SU-DHL-6 (cell line): ENCODE data around the gene CCNI2.

Experiments
- H2AFZ ChIP-seq: fragments of 200-600 bp; sonication (generic); 2 replicates; pipeline ENCODE4 v1.6.1; 2014; ENCODE audit warnings: low read depth, mild to moderate bottlenecking, moderate library complexity, mixed read lengths, antibody characterized with exemption, low read length; ENCODE audit not compliant: severe bottlenecking
- H3F3A ChIP-seq: fragments of 200-600 bp; shearing (Covaris generic); 2 replicates; pipeline ENCODE4 v1.6.0; 2016; ENCODE audit warnings: antibody characterized with exemption, mild to moderate bottlenecking; ENCODE audit not compliant: insufficient read depth
- H3K27ac ChIP-seq: fragments of 200-600 bp; sonication (generic); 2 replicates; pipeline ENCODE4 v1.5.1; 2016; ENCODE audit warnings: low read depth, mild to moderate bottlenecking, low read length, moderate library complexity, mixed read lengths
- H3K27me3 ChIP-seq: fragments of 200-600 bp; sonication (generic), shearing (Covaris generic); 2 replicates; pipeline ENCODE4 v1.6.0; 2014; ENCODE audit warnings: mild to moderate bottlenecking, low read length
- H3K36me3 ChIP-seq: fragments of 200-600 bp; sonication (generic); 2 replicates; pipeline ENCODE4 v1.6.1; 2014; ENCODE audit warnings: mild to moderate bottlenecking, low read length, mixed read lengths
- H3K4me2 ChIP-seq: fragments of 300-600, 200-600 bp; shearing (Covaris generic), sonication (generic); 2 replicates; pipeline ENCODE4 v1.6.0; 2014; ENCODE audit warnings: low read length, low read depth, mild to moderate bottlenecking; ENCODE audit not compliant: poor library complexity, severe bottlenecking
- H3K4me3 ChIP-seq: fragments of 200-600 bp; sonication (generic); 2 replicates; pipeline ENCODE4 v1.5.1; 2014; ENCODE audit warnings: antibody characterized with exemption, low read length, mild to moderate bottlenecking, mixed read lengths; ENCODE audit not compliant: insufficient read depth, poor library complexity, severe bottlenecking
- H3K79me2 ChIP-seq: fragments of 200-600 bp; sonication (generic); 2 replicates; pipeline ENCODE4 v1.6.1; 2014; ENCODE audit warnings: mild to moderate bottlenecking, low read length, moderate library complexity; ENCODE audit not compliant: insufficient read depth
- H3K9ac ChIP-seq: fragments of 200-600 bp; sonication (generic); 2 replicates; pipeline ENCODE4 v1.7.0; 2014; ENCODE audit warnings: mild to moderate bottlenecking, low read length
- H3K9me2 ChIP-seq: fragments of 200-600 bp; sonication (generic); replicated peaks from 2 replicates; pipeline ENCODE4 v1.6.1; 2014; ENCODE audit warnings: low read length; ENCODE audit not compliant: insufficient read depth
- H3K9me3 ChIP-seq: fragments of 200-600 bp; sonication (generic); 2 replicates; pipeline ENCODE4 v1.6.1; 2014; ENCODE audit warnings: low read length, mixed read lengths; ENCODE audit not compliant: insufficient read depth
- H4K20me1 ChIP-seq: fragments of 200-600 bp; sonication (generic); 2 replicates; pipeline ENCODE4 v1.6.1; 2014; ENCODE audit warnings: low read depth, mild to moderate bottlenecking, antibody characterized with exemption, low read length, moderate library complexity, mixed read lengths
- EZH2phosphoT487 ChIP-seq: fragments of 200-600 bp; sonication (generic), shearing (Covaris generic); conservative IDR thresholded peaks from 2 replicates; pipeline ENCODE4 v1.6.1; 2018; ENCODE audit warnings: mild to moderate bottlenecking, antibody characterized with exemption, low read length, moderate library complexity, mixed read lengths
- TF ChIP-seq, protein P1 (sequence below): fragments of 200-600 bp; sonication (generic); IDR thresholded peaks from one replicate; pipeline ENCODE4 v1.5.1; 2017; ENCODE audit warnings: antibody characterized with exemption, mild to moderate bottlenecking, low read length, moderate library complexity; ENCODE audit not compliant: insufficient read depth, poor library complexity, severe bottlenecking

CCNI2 gene

DNA sequence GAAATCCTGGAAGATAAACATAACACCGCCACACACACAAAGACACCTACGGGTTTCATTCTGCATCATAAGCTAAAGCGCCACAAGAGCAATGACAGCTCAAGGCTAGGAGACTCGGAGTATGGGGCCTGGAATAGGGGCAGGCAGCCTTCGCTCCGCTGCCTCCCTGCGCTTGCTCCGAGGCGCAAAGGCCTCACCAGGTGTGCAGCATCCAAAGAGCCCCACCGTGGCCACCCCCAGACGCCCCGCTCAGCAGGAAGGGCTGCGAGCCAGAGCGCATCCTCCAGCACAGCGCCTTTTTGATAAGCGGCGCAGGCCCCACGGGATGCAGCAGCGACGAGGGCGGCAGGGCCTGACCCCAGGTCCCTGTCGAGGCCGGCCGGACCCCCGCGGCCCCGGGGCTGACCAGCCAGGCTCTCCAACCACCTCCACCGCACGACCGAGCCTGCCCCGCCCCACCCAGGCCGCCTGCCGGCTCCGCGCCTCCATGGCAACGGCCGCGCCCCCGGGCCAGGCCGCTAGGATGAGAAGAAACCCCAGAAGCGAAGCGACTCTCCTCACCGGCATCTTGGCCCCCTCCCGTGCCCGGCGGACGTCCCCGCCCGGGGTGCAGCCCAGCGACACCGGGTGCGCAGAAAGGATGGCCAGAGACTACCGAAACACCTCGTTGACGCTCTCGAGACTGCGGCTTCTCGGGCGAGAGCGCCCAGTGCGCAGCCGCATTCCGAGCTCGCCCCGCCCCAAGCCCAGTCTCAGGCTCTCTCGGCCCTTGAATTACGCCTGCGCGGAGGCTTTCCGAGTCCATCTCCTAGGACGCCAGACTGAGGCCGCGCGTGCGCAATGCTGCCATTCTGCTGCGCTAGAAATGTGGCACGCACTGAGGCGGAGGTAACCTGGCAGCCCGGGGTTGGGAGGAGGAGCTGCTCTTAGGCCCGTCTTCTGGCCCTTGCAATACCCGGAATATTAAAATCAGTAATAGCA lies 10.1 kb upstream of the CCNI2 start, which contains the start of gene KIF3A:
Gene KIF3A (minus strand): TSS at position 694 of the 981 bp plus-strand sequence. CDS start 127 bp downstream, at position 567.
- Histone ChIP-seq H3K9me3 (no peaks in the 10 kb centered on the region), H4K20me1 (no peaks in the 10 kb centered on the region; the same call in 1 of the 2 replicates), H3K27me3 (no peaks in the 10 kb centered on the region), H3K4me2 (peak within 1 kb of the TSS; percentile 66), H3K27ac (no peak within 1 kb of the TSS), H3K36me3 (no peaks in the 10 kb centered on the region), H3K9ac (peak within 1 kb of the TSS; percentile 63), H3K4me3 (peak within 1 kb of the TSS; percentile 83), H3K9me2 (no peaks in the 10 kb centered on the region), H3F3A (no peaks in the 10 kb centered on the region), H3K79me2 (no peaks in the 10 kb centered on the region), H2AFZ (peak within 1 kb of the TSS; percentile 96)
- no peak for TF ChIP-seq EZH2phosphoT487
- TF ChIP-seq, protein P1, sequence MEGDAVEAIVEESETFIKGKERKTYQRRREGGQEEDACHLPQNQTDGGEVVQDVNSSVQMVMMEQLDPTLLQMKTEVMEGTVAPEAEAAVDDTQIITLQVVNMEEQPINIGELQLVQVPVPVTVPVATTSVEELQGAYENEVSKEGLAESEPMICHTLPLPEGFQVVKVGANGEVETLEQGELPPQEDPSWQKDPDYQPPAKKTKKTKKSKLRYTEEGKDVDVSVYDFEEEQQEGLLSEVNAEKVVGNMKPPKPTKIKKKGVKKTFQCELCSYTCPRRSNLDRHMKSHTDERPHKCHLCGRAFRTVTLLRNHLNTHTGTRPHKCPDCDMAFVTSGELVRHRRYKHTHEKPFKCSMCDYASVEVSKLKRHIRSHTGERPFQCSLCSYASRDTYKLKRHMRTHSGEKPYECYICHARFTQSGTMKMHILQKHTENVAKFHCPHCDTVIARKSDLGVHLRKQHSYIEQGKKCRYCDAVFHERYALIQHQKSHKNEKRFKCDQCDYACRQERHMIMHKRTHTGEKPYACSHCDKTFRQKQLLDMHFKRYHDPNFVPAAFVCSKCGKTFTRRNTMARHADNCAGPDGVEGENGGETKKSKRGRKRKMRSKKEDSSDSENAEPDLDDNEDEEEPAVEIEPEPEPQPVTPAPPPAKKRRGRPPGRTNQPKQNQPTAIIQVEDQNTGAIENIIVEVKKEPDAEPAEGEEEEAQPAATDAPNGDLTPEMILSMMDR = no peak

DNA sequence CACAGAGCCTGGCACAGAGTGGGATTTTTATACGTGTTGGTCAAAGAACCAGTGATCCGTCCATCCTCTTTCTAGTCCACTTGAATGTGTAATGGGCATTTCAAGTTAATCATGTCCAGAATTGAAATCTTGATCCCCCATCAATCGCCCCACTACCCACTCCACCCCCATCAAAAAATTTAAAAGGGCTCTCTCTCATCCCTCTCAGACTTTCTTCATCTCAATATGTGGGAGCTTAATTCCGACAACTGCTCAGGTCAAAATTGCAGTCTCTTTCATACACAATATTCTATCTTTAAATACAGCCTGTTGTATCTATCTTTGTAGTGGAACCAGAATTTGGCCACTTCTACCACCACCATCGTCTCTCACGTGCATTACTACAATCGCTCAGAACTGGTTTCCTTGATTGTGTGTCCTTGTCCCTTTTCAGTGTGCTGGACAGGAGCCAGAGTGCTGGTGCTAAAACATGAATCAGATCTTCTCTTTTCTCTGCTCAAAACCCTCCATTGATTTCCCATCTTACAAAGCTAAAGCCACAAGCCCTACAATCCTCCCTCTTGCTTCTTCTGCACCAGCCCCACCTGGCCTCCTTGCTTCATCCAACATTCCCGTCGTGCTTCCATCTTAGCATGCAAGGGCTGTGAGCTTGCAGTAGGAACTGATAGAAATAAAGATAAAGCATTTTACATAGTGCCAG lies 9.1 kb upstream of the CCNI2 start:
- no peak overlapping the region for H3K27ac ChIP-seq
- no peaks in the 10 kb centered on the region for H3F3A ChIP-seq
- H3K27me3 ChIP-seq = no peaks in the 10 kb centered on the region
- H3K36me3 ChIP-seq = no peaks in the 10 kb centered on the region
- H3K79me2 ChIP-seq = no peaks in the 10 kb centered on the region
- TF ChIP-seq, protein P1 = no peak
- TF ChIP-seq EZH2phosphoT487 = no peak
- no peaks in the 10 kb centered on the region for H3K9me2 ChIP-seq
- H3K4me2 ChIP-seq = peak overlapping the region; percentile 66
- peak overlapping the region; percentile 63 for H3K9ac ChIP-seq
- H3K4me3 ChIP-seq = peak overlapping the region; percentile 83
- no peaks in the 10 kb centered on the region for H3K9me3 ChIP-seq
- peak overlapping the region; percentile 75 for H2AFZ ChIP-seq
- H4K20me1 ChIP-seq = no peaks in the 10 kb centered on the region; the same call in 1 of the 2 replicates

DNA sequence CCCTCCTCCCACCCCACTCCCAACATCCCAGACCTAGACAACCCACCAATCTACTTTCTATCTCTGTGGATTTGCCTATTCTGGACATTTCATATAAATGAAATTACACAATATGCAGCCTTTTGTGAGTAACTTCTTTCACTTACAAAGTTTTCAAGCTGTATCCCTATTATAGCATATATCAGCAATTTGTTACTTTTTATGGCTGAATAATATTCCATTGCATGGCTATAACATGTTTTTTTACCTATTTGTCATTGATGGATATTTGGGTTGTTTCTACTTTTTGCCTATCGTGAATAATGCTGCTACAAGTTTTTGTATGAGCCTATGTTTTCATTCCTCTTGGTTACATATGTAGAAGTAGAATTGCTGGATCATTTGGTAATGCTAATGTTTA lies 8.0 kb upstream of the CCNI2 start:
- Histone ChIP-seq H3K4me3 (no peak overlapping the region), H3K9me3 (no peaks in the 10 kb centered on the region), H3F3A (no peaks in the 10 kb centered on the region), H3K36me3 (no peaks in the 10 kb centered on the region), H3K79me2 (no peaks in the 10 kb centered on the region), H4K20me1 (no peaks in the 10 kb centered on the region; the same call in 1 of the 2 replicates), H3K9me2 (no peaks in the 10 kb centered on the region), H3K27ac (no peak overlapping the region), H3K9ac (no peak overlapping the region), H3K27me3 (no peaks in the 10 kb centered on the region), H3K4me2 (no peak overlapping the region), H2AFZ (no peak overlapping the region)
- no peak for TF ChIP-seq EZH2phosphoT487
- TF ChIP-seq, protein P1 = no peak
